Parathyroid adenoma (tissue), 2 donors: Measurements from ENCODE around the gene TP53AIP1.
A peak's percentile ranks its signal among the peaks of the same experiment; 100 is the strongest.

Source experiments
- H2AFZ ChIP-seq: fragments of 300-600 bp; sonication (generic); one replicate; pipeline ENCODE4 v1.7.0; 2017; ENCODE audit warnings: antibody characterized with exemption, mild to moderate bottlenecking
- H3K27ac ChIP-seq: fragments of 300-600 bp; sonication (generic); one replicate; pipeline ENCODE4 v1.7.0; 2017
- H3K27me3 ChIP-seq: fragments of 300-600 bp; sonication (generic); one replicate; pipeline ENCODE4 v1.7.0; 2017; ENCODE audit warnings: low read length; ENCODE audit not compliant: control insufficient read depth, insufficient read depth
- H3K36me3 ChIP-seq: fragments of 300-600 bp; sonication (generic); one replicate; pipeline ENCODE4 v1.7.0; 2017; ENCODE audit warnings: low read length; ENCODE audit not compliant: control insufficient read depth, insufficient read depth
- H3K4me1 ChIP-seq: fragments of 300-600 bp; sonication (generic); one replicate; pipeline ENCODE4 v1.7.0; 2017; ENCODE audit warnings: control low read depth
- H3K4me2 ChIP-seq: fragments of 300-600 bp; sonication (generic); one replicate; pipeline ENCODE4 v1.7.0; 2017; ENCODE audit warnings: low read length
- H3K4me3 ChIP-seq: fragments of 300-600 bp; sonication (generic); one replicate; pipeline ENCODE4 v1.7.0; 2017; ENCODE audit warnings: low read depth, low read length
- H3K79me2 ChIP-seq: fragments of 300-600 bp; sonication (generic); one replicate; pipeline ENCODE4 v1.7.0; 2017; ENCODE audit warnings: control low read depth
- H3K9ac ChIP-seq: fragments of 300-600 bp; sonication (generic); one replicate; pipeline ENCODE4 v1.7.0; 2017; ENCODE audit warnings: mild to moderate bottlenecking
- H3K9me3 ChIP-seq: fragments of 300-600 bp; sonication (generic); one replicate; pipeline ENCODE4 v1.7.0; 2017; ENCODE audit warnings: low read length; ENCODE audit not compliant: control insufficient read depth
- TF ChIP-seq, protein P1 (sequence below): fragments of 300-600 bp; sonication (generic); IDR thresholded peaks from one replicate; pipeline ENCODE4 v1.7.0; 2017; ENCODE audit warnings: antibody characterized with exemption, mild to moderate bottlenecking
- donor health status: primary hyperparathyroidism.

TP53AIP1 gene

DNA sequence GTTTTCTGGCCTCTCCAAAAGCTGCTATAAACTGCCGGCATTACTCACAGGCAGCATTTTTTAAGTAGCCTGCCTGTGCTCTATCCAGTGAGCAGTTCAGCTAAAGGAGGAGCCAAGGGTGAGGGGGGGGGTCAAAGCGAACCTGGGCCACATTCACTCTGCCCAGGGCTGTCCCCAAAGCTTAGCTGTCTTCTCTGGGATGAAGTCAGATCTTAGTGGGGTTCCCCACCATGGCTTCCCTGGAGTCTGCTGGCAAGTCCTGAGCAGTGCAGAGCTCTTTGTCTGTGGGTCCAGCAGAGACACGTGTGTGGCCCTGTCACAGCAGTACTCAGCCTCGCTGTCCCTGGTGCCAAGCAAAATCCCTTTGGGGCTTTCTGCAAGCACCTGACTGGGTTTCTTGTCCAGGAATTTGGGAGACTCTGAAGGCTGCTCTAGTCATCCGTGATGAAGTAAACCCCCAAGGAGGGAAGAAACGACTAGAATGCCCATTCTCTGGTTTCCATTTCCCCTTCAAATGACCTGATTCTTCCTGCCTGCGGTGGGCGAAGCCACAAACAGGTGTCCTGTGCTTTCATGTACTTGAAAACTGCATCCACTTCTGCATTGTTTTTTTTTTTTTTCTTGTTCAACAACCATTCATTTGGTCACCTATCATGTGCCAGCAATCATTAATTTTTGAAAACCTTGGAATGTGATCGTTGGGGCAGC is 48.9 kb downstream of the TP53AIP1 start:
- TF ChIP-seq, protein P1, sequence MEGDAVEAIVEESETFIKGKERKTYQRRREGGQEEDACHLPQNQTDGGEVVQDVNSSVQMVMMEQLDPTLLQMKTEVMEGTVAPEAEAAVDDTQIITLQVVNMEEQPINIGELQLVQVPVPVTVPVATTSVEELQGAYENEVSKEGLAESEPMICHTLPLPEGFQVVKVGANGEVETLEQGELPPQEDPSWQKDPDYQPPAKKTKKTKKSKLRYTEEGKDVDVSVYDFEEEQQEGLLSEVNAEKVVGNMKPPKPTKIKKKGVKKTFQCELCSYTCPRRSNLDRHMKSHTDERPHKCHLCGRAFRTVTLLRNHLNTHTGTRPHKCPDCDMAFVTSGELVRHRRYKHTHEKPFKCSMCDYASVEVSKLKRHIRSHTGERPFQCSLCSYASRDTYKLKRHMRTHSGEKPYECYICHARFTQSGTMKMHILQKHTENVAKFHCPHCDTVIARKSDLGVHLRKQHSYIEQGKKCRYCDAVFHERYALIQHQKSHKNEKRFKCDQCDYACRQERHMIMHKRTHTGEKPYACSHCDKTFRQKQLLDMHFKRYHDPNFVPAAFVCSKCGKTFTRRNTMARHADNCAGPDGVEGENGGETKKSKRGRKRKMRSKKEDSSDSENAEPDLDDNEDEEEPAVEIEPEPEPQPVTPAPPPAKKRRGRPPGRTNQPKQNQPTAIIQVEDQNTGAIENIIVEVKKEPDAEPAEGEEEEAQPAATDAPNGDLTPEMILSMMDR: no peak
- Histone ChIP-seq H3K79me2 (no peaks in the 10 kb centered on the region), H2AFZ (no peak overlapping the region), H3K9me3 (no peaks in the 10 kb centered on the region), H3K4me3 (no peak overlapping the region), H3K27me3 (no peaks in the 10 kb centered on the region), H3K4me2 (peak overlapping the region; percentile 38), H3K27ac (no peak overlapping the region), H3K4me1 (peaks cover 6% of the 10 kb centered on the region), H3K36me3 (no peaks in the 10 kb centered on the region), H3K9ac (no peak overlapping the region)

DNA sequence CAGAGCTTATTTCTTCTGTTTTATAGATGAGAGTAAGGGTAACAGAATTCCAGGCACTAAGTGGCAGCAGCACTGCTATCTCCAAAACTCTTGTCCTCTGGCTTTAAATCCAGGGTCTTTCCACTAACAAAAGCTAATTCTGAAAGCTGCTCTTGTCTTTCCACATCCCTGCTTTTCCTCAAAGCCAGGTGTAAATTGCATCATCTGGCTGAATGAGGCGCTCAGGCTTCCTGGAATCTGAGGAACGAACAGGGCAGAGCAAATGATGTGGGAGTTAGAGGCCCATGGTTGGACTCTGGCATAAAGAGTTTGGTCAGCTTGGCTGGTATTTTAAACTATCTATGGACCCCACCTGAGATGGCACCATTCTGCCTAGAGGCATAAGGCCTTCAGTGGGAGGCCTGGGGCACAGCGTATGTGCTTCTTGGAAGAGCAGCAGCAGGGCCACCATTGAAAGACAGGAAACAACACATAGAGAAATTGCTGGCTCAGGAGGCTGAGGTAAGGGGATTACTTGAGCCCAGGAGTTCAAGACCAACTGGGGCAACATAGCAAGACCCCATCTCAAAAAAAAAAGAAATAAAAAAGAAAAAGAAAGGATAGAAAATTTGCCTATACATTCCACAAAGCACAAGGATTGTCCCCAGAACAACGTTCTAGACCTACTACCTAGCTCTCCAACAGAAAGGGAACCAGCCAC is 49.7 kb downstream of the TP53AIP1 start:
- Histone ChIP-seq H3K9me3 (no peaks in the 10 kb centered on the region), H3K27ac (no peak overlapping the region)

DNA sequence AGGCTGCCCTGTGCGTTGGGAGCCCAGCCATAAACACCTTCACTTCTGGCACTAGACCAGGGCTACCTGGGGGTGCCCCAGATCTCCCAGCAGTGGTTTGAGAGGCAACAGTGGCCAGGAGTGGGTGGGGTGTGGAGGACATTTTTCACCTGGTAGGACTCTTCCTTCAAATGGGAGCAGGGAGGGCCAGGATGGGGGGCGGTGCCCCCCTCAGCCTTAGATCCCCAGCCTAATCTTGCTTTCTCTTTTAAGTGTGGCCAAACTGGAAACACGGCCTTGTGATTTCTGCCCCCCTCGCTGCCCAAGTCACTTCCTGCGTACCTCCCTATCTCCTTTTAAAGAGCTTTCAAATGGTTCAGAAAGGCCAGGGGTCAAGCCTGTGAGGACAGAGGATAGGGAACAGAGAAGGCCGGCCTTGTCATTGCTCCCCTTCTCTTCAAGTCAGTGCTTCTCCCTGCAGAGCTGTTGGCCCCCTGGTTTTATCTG is 50.7 kb downstream of the TP53AIP1 start:
- H3K9me3 ChIP-seq: no peaks in the 10 kb centered on the region
- H3K27me3 ChIP-seq: no peaks in the 10 kb centered on the region
- H3K4me2 ChIP-seq: no peak overlapping the region
- TF ChIP-seq, protein P1: no peak
- no peak overlapping the region for H2AFZ ChIP-seq
- H3K9ac ChIP-seq: no peak overlapping the region
- no peaks in the 10 kb centered on the region for H3K36me3 ChIP-seq
- no peak overlapping the region for H3K27ac ChIP-seq
- no peaks in the 10 kb centered on the region for H3K79me2 ChIP-seq
- no peak overlapping the region for H3K4me3 ChIP-seq
- H3K4me1 ChIP-seq: peaks cover 6% of the 10 kb centered on the region

More for the DNA sequence above, 49.7 kb downstream of the TP53AIP1 start:
- TF ChIP-seq, protein P1: no peak
- Histone ChIP-seq H3K27me3 (no peaks in the 10 kb centered on the region), H3K79me2 (no peaks in the 10 kb centered on the region), H3K4me1 (peaks cover 6% of the 10 kb centered on the region), H3K4me3 (no peak overlapping the region), H3K36me3 (no peaks in the 10 kb centered on the region), H3K9ac (no peak overlapping the region), H3K4me2 (no peak overlapping the region), H2AFZ (no peak overlapping the region)

DNA sequence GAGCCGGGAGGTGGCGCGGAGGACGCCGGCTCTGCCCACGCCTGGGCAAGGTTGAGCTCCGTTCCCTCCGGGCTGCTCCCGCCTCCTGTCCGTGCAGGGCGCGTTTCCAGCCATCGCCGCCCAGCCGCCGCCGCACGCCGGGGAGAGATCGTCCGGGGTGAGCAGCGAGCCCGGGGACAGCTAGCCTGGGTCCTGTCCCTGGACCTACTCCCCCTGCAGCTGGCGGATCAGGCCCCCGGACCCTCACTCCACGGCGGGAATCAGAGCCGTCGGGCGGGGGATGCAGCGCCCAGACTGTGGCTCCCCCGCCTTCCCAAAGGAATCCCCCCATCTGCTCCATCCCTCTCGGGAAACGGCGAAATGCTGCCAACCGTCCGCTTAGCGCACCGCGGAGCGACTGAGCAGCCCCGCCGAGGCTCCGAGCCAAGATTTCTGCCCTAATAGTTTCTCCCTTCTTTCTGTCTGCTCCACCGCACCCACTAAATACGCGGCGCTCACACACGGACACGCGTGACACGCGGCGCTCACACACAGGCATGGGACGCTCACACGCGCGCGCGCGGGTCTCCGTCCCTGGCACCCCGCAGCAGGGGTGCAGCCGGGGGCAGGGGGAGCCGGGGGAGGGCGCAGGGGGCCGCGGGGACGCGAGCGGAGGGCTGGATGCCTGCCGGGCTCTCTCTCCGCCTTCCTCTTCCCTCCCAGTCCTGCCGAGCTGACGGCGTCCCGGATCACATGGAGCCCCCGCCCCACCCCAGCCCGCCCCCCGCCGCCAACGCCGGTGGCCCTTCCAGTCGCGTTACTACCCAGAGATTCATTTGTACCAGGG is 51.9 kb downstream of the TP53AIP1 start, which contains the start of gene KCNJ5:
Gene KCNJ5, plus strand, starts transcription at position 814 of the 826 bp plus-strand sequence. CDS start 19,918 bp downstream, outside the sequence.
- Histone ChIP-seq H3K9me3 (no peaks in the 10 kb centered on the region), H3K9ac (no peak within 1 kb of the TSS), H2AFZ (peak within 1 kb of the TSS; percentile 66), H3K79me2 (no peaks in the 10 kb centered on the region), H3K27ac (no peak within 1 kb of the TSS), H3K4me3 (peak within 1 kb of the TSS; percentile 45), H3K4me1 (peaks cover 6% of the 10 kb centered on the region), H3K27me3 (no peaks in the 10 kb centered on the region), H3K4me2 (peak within 1 kb of the TSS; percentile 69), H3K36me3 (no peaks in the 10 kb centered on the region)
- TF ChIP-seq, protein P1: no peak
